ENCODE measurements around the gene TBXAS1.

GRCh38 chr7:139899328-139899955, 70.4 kb downstream of the TBXAS1 start:
- TF ChIP-seq CTCF (IDR thresholded peaks at IDR 0.05), result no peak
- TF ChIP-seq POLR2A (IDR thresholded peaks at IDR 0.05), result no peak
